SK-MEL-5 (cell line): Measurements from ENCODE around the gene HNRNPA3. TPM values are rescaled to one million over a fixed set of nuclear protein-coding genes. Genes with fewer than 3 reads are reported as not detected.
"Not testable (repeated sequence)": the region's sequence is repeated elsewhere in the genome, so short reads cannot be mapped to it uniquely, and the experiment has no call there.

Experiments used
- DNase-seq: peaks from one replicate; pipeline ENCODE4 v3.0.0-alpha.2; 2016; ENCODE audit warnings: low read depth, low spot score
- in situ Hi-C: cut with HindIII; loops from 2 replicates; pipeline ENCODE4 v1.10.0; 2016; ENCODE audit warnings: low sequenced_read_pairs, high pct_unique_total_duplicates, low pct_unique_long_range_greater_than_20kb
- total RNA-seq: library from RNA; depleted of rRNA; stranded (reverse); fragments of >200 nt; shearing (Covaris generic); gene quantifications from 2 replicates; pipeline ENCODE4 v1.2.3, GENCODE V29; 2014

Gene HNRNPA3
- total RNA-seq, 1 experiment from 2014 or later, result 49.1 TPM

- DNase-seq, result no peak
- in situ Hi-C loops, result no loop called here
These were observed 8.9 kb downstream of the HNRNPA3 start for GRCh38 chr2:177221534-177221933.

DNA sequence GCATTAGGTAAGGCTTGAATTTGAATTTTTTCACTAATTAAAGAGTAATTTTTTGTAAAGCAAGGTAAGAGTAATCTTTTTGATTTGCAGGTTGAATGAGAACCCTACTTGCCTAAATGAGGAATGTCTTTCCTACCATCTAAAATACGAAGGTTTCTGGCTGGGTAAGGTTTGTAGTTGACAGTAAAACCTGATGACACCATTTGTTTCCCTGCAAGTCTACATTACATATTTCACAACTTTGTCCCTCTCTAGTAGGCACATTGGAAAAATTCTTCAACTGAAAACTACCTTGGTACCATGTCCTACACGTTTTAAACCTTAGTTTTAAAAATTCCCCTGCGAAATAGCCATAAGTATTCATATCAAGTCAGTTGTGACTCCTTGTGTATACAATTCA, 9.4 kb downstream of the HNRNPA3 start:
- no peak for DNase-seq
- in situ Hi-C loops, result no loop called here

DNA sequence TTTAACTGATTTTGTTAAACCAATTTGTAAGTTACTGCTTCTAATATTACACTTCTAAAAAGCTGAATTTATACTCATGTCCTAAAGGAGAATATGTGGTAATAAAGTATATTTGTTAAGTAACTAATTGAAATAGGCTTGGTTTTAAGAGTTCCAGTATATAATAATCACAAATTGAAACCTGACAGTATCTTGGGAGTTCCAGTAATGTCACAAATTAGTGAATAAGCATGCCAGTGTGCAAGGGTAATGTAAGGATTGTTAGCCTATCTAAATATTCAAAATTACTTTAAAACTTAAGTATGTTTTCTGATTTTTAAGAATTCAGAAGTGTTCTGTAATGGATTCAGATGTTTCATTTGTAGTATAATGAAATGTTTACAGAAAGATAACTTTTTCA, 10.8 kb downstream of the HNRNPA3 start:
- in situ Hi-C loops, DNase-seq: not testable (repeated sequence)

DNA sequence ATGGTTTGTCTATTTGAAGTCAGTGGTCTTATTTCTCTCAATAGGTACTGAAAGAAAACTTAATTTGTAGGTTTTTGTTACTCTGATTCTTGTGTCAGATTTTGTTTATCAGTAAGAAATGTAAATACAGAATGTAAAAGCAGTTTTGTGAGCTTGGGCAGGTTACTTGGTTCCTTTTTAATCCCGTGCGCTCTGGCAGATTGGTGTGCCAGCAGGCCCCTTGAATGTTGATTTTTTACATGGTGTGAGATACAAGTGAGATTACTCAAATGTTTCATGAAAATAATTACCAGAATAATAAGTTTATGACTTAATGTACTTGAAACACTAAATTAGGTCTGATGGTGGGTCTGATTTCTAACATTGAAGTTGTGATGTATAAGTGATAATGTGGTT, 13.4 kb downstream of the HNRNPA3 start:
- DNase-seq, result no peak
- in situ Hi-C loops, result no loop called here

GRCh38 chr2:177229442-177230242, 17.0 kb downstream of the HNRNPA3 start:
- in situ Hi-C loops, result no loop called here
- no peak for DNase-seq

DNA sequence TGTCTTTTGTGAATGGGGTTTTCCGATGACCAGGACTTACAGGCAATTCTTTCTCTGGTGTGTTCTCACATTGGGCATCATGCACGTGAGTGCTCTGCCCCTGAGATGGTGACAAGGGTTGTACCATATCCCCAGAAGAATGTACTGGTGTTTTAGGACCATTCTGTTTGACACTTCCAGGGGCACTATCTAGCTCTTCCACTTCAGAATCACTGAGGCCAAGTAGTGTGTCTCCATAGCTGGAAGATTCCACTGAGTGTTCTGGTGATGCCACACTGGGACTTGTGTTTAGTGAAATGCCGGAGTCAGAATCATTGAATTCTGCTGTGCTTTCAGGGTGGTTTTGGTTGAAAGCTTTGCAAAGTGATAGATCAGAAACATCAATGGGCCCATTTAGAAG, 18.7 kb downstream of the HNRNPA3 start:
- in situ Hi-C loops, result no loop called here
- DNase-seq, result no peak

DNA sequence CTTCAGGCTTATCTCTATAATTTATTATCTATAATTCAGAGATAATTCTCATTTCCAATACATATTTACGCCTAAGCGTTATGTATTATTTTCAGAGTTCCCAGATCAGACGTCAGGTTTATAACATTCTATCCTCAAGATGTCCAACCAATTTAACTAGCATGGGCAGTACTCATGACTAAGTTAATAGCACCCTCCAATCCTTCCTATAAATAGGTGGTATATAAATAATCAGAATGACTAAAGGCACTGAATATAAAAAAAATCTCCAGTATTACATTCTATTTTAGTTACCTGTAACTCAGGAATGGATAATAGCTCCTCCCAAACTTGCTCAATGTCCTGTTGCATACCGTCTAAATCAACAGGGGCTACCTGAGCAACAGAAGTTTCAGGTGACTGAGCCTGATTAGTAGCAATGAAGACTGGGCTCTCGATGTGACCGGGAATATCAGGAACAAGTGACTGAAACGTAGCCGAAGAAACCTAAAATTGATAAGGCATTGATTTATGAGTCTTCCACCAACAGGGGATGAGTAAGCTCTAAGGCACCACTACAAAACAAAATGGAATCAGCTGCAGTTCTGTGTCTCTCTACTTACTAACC, 19.6 kb downstream of the HNRNPA3 start:
- in situ Hi-C loops, result no loop called here
- DNase-seq, result no peak

- in situ Hi-C loops, result no loop called here
- DNase-seq, result no peak
These were observed 21.7 kb downstream of the HNRNPA3 start for GRCh38 chr2:177234267-177234666.

DNA sequence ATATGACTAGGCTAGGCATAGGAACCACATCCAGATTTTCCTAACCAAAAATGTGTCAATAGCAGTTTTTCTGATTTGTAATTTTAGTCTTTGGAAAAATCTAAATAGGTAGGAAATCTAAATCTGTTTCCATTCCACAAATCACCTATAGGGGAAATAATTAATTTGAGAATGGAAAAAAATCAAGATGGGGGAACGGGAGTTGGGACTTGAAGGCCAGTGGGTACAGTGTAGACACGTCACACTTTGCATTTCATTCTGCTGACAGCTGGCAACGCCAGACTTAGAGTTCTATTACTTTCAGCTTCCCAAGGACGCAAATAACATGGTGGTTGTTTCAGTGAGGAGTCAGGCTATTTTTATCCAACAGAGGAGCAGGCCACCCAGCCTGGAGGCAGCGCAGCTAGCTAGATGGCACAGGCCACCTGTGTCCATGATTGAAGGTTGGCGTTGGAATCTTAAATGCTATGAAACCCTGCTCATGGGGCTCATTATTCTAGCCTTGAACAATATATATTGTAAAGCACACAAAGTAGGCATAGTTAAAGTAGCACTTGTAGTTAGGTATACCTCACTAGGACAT, 23.4 kb downstream of the HNRNPA3 start:
- no peak for DNase-seq
- in situ Hi-C loops, result no loop called here

- no peak for DNase-seq
- in situ Hi-C loops, result no loop called here
These were observed 25.3 kb downstream of the HNRNPA3 start for GRCh38 chr2:177237932-177238331.

DNA sequence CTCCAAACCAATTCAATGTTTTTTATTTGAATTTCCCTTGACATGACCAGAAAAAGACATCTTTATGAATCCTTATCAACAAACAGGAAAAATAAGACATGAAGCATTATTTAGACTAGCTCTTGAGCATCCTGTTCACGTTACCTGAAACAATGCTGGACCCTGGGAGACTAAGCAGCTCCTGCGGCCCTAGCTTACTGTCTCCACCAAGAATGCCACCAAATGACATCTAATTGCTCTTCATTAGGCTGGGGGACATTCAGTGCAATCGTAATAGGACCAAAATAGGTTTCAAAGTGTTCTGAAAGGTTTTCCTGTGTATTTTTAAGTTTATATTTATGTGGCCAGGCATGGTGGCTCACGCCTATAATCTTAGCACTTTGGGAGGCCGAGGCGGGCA, 26.5 kb downstream of the HNRNPA3 start:
- no peak for DNase-seq
- in situ Hi-C loops, result no loop called here

DNA sequence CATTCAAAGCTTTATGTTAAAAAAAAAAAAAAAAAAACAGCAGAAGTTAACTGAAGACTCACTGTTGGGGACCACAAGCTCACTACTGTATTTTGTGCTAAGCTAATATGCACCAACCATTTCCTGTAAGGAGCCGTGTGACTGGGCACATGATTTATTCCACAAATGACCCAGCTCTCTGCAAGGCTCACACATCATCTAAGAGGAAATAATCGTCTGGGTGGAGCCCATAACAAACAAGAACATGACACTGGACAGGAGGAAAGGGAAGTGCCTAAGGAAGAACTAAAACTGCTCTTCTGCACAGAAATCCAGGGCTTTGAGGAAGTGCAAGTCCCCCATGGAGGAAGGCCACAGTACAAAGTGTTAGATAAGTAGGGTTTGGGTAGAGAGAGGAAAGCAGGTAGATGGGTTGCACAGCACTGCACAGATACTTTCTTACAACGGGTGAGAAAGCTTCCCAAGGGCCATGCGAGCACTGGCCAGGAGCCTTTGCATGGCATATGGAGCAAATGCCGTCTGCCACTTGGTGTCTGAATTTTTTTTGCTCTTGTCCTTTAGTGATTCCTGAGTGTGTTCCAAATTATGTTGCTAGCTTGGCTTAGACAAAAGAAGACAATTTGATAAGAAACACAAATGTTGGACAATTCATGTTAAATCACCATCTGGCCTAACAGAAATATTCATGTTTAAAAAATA, 27.5 kb downstream of the HNRNPA3 start:
- peak; percentile 99 for DNase-seq
- in situ Hi-C loops, result no loop called here

- DNase-seq, result no peak
- in situ Hi-C loops, result no loop called here
These were observed 29.1 kb downstream of the HNRNPA3 start for GRCh38 chr2:177241711-177242120.

- in situ Hi-C loops, result no loop called here
- peak; percentile 82 for DNase-seq
These were observed 29.8 kb downstream of the HNRNPA3 start for GRCh38 chr2:177242121-177242987.

- no peak for DNase-seq
- in situ Hi-C loops, result no loop called here
These were observed 30.5 kb downstream of the HNRNPA3 start for GRCh38 chr2:177243073-177243472.

GRCh38 chr2:177243476-177243875, 30.9 kb downstream of the HNRNPA3 start:
- no peak for DNase-seq
- in situ Hi-C loops, result no loop called here

- DNase-seq, result no peak
- in situ Hi-C loops, result no loop called here
These were observed 31.7 kb downstream of the HNRNPA3 start for GRCh38 chr2:177244244-177244771.
